NCI-H774 (cell line): ENCODE results near the gene DDX3X.
"Not testable (repeated sequence)": the region's sequence is repeated elsewhere in the genome, so short reads cannot be mapped to it uniquely, and the experiment has no call there.

Experiments used
- DNase-seq: peaks from one replicate; lab custom pipeline; 2025; lab: John Stamatoyannopoulos, UW

The DDX3X gene

GRCh38 chrX:41333744-41334362, at the start of gene DDX3X:
Gene DDX3X (plus strand): TSS chrX:41334162. CDS start chrX:41334253, 91 bp downstream.
- DNase-seq, result peak; percentile 67

GRCh38 chrX:41285928-41286327, 48.0 kb upstream of the DDX3X start:
- DNase-seq, result not testable (repeated sequence)

- no peak for DNase-seq
These were observed 45.3 kb upstream of the DDX3X start for GRCh38 chrX:41288641-41289040.

DNA sequence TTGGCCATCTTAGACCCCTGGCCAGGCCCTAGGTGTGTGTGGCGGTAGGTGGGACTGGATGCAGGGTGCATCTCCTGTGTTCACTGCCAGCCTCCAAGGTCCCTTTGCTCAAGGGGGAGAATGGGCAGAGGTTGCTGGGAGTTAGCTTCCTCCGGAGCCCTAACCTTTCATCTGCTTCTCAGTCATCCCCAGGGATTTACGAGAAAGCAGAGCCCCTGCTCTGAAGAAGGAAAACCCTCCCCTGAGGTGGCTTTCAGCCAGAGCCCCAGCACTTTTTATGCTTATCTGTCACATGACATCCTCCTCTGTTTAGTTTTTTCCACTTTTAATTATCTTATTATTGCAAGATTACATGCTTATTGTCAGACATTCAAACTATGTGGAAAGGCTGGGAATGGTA, 44.9 kb upstream of the DDX3X start:
- no peak for DNase-seq

DNA sequence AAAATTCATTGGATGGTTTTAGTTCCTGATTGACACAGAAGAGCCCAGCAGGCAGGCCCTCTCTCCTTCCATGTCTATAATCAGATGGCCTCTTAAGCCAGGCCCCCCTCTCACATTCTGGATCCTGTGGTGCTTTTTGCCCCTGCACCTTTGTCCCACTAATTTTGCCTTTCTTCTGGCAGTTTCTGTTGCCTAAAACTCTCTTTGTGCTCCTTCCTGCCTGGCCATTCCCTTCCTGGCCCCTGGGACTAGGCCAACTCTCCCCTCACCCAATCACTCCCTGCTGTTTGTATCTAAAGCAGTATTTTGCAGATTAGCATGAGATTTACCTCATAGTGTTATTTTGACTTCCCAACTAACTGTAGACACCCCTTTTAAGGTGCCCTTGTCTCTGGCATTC, 42.7 kb upstream of the DDX3X start:
- DNase-seq, result no peak

GRCh38 chrX:41293269-41293668, 40.7 kb upstream of the DDX3X start:
- no peak for DNase-seq

- DNase-seq, result no peak
These were observed 33.1 kb upstream of the DDX3X start for GRCh38 chrX:41300758-41301437.

- no peak for DNase-seq
These were observed 32.5 kb upstream of the DDX3X start for GRCh38 chrX:41301438-41301824.

GRCh38 chrX:41302370-41302769, 31.6 kb upstream of the DDX3X start:
- no peak for DNase-seq

GRCh38 chrX:41303013-41303412, 30.9 kb upstream of the DDX3X start:
- DNase-seq, result no peak

DNA sequence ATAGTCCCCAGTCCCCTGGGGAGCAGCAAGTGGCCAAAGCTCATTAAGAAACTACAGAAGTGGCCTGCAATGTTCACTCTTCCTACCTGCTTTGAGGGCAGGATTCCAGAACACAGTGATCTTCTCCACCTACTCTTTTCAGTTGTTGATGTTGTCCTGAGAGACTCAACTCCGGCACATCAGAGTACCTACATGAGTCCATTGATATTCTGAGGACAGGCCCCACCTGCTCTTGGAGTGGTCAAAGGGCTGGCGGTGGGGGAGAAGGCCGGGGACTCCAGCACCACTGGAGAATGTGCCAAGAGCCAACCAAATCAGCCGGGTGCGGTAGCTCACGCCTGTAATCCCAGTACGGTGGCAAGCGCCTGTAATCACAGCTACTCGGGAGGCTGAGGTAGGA, 29.8 kb upstream of the DDX3X start:
- DNase-seq, result no peak

- DNase-seq, result no peak
These were observed 24.9 kb upstream of the DDX3X start for GRCh38 chrX:41308884-41309647.

DNA sequence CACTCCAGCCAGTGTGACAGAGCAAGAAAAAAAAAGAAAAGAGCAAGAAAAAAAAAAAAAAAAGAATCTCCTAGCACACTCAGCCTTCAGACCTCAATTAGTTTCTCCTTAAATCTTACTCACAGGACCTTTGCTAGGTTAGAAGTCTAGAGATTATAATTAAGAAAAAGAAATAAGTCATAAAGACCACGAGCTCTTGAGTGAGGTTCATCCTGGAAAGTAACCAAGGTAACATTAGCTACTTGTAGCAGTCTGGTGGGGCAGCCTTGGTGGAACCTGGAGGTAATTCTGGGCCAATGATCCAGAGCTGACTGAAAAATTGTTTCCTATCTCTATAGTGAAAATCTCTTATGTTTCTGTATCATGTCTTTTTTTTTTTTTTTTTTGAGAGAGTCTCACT, 21.2 kb upstream of the DDX3X start:
- no peak for DNase-seq

DNA sequence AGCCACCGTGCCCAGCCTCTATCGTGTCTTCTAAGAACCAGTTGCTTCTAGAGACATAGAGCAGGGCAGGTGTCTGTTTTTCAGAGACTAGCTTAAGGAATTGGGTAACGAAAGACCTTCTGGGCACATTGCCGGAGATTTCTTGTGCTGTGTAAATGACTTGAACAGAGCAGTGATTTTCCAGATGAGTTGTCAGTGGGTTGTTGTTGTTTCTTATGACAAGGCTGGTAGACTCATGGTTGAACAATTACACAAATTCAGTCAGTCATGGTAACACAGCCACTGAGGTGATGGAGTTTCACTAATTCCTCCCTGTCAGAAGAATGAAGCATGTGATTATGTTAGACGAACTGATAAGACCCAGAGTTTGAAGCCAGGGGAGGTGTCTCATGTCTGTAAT, 20.5 kb upstream of the DDX3X start:
- no peak for DNase-seq

- DNase-seq, result no peak
These were observed 19.8 kb upstream of the DDX3X start for GRCh38 chrX:41314204-41314603.

- no peak for DNase-seq
These were observed 19.1 kb upstream of the DDX3X start for GRCh38 chrX:41314881-41315280.

- not testable (repeated sequence) for DNase-seq
These were observed 17.7 kb upstream of the DDX3X start for GRCh38 chrX:41316266-41316665.

GRCh38 chrX:41317477-41318208, 16.3 kb upstream of the DDX3X start:
- DNase-seq, result no peak

DNA sequence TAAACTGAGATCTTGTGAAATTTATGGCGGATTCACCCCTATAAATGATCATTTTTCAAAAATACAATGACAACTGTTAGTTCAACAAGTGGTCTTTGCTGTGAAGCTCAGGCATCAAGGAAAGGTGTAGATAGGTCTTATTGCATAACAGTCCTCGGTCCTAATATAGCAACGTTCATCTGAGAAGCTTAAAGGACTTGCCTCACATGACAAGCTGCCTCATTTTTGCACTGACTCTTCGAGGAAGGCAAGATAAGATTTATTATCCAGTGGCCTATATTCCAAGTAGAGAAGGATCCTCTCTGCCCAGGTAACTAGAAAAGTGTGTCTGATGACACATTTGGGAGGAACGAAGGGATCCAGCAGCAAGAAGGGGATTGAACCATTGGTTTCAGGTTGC, 13.6 kb upstream of the DDX3X start:
- no peak for DNase-seq

DNA sequence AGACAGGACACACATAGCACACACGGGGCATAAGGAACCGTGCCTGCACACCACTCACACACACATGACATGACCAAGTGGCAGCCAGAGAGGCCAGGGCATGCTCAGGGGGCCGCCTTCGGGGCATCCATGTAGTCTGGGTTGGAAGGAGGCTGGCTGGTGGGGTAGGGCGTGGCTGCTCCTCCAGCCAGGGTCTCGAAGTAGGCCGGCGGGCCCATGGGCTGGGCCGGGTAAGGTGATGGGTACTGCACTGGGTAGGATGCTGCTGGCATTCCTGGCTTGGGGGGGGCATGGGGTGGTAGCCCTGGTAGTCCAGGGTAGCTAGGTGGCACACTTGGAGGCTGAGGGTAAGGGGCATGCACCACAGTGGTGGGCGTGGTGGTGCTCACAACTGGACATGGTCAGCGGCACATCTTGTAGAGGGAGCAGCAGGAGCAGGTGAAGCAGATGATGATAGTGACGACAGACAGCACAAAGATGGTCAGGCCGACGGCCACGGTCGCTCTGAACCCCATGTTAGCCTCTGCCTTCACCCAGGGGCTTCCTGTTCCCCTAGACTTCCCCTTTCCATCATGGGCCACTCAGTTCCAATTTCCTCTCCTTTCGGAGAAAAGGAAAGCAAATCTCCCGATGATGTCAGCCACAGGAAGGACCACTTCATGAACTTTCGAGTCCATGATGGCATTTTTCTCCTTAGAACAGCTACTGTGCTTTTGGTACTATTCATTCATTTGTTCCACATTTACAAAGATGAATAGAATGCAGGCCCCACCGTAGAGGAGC, 10.9 kb upstream of the DDX3X start:
- no peak for DNase-seq

GRCh38 chrX:41326431-41326830, 7.5 kb upstream of the DDX3X start:
- no peak for DNase-seq

- no peak for DNase-seq
These were observed 6.6 kb upstream of the DDX3X start for GRCh38 chrX:41327341-41327740.
